ENCODE data around the gene SAMD4A.

The SAMD4A gene

DNA sequence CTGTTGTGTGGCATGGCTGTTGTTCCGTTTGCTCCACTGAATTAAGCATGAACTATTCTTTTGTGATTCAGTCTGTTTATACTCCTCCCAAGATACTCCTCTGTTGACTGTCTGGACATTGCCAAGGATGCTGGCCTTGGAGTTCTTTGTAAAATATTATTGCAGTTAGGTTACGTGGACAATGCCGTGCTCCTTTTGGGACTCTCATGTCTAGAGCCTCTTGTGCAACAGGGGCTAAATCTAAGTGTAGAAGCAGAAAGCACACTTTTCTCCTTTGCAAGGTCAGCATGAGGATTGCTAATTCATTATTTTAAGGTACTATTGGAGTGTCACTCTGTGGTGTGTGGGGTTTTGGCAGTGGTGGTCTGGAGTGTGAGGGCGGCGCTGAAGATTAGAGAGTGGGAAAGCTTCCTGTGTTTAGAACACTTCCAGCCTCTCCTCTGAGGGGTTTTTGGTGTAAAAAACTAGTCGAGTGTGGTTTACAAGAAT is 125.4 kb downstream of the SAMD4A start:
- H3K27me3 ChIP-seq = no peaks in the 10 kb centered on the region
- H3K36me3 ChIP-seq = no peaks in the 10 kb centered on the region
- H3K4me3 ChIP-seq (ENCODE audit: low read depth in 1 of 2, low read length in 1 of 2) = no peak overlapping the region
- no peaks in the 10 kb centered on the region for H3K9me3 ChIP-seq
- TF ChIP-seq, protein P1, sequence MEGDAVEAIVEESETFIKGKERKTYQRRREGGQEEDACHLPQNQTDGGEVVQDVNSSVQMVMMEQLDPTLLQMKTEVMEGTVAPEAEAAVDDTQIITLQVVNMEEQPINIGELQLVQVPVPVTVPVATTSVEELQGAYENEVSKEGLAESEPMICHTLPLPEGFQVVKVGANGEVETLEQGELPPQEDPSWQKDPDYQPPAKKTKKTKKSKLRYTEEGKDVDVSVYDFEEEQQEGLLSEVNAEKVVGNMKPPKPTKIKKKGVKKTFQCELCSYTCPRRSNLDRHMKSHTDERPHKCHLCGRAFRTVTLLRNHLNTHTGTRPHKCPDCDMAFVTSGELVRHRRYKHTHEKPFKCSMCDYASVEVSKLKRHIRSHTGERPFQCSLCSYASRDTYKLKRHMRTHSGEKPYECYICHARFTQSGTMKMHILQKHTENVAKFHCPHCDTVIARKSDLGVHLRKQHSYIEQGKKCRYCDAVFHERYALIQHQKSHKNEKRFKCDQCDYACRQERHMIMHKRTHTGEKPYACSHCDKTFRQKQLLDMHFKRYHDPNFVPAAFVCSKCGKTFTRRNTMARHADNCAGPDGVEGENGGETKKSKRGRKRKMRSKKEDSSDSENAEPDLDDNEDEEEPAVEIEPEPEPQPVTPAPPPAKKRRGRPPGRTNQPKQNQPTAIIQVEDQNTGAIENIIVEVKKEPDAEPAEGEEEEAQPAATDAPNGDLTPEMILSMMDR (IDR thresholded peaks at IDR 0.05) = no peak
- peaks cover 0 to 6% of the 10 kb centered on the region in 2 experiments for H3K4me1 ChIP-seq (ENCODE audit: control insufficient read depth in 1 of 2, insufficient read depth in 1 of 2, low read depth in 1 of 2, low read length in 1 of 2)
- no peak overlapping the region for H3K27ac ChIP-seq

DNA sequence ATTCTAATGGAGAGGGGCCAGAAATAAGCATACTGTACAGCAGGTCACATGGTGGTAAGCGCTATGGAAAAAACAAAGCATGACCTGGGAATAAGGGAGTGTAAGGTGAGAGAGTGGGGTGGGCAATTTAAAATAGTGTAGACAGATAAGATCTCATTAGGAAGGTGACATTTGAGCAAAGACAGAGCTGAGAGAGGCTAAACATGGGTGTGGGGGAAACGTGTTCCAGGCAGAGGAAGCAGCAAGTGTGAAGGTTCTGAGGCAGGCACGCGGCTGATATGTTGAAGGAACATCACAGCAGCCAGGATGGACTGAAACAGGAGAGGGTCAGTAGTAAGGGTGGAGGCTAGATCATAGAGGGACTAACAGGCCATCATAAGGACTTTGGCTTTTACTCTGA is 126.8 kb downstream of the SAMD4A start:
- Histone ChIP-seq H3K9me3 (no peaks in the 10 kb centered on the region), H3K4me3 (ENCODE audit: low read depth in 1 of 2, low read length in 1 of 2) (no peak overlapping the region), H3K27ac (no peak overlapping the region), H3K36me3 (no peaks in the 10 kb centered on the region), H3K4me1 (ENCODE audit: control insufficient read depth in 1 of 2, insufficient read depth in 1 of 2, low read depth in 1 of 2, low read length in 1 of 2) (peaks cover 0 to 6% of the 10 kb centered on the region in 2 experiments), H3K27me3 (no peaks in the 10 kb centered on the region)
- TF ChIP-seq, protein P1 (IDR thresholded peaks at IDR 0.05) = no peak

DNA sequence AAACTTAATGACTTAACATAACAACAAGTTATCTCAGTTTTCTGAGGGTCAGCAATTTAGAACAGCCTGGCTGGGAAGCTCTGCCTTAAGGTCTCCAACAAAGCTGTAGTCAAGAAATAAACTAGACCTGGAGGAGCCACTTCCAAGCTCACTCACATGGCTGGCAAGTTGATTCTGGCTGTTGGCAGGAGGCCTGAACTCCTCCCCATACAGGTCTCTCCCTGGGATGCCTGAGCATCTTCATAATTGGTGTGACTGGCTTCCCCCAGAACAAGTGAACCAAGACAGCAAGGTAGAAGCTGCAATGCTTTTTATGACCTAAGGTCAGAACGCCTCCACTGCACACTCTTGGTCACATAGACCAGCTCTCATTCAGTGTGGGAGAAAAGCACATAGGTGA is 128.3 kb downstream of the SAMD4A start:
- Histone ChIP-seq H3K4me1 (ENCODE audit: control insufficient read depth in 1 of 2, insufficient read depth in 1 of 2, low read depth in 1 of 2, low read length in 1 of 2) (peaks cover 0 to 6% of the 10 kb centered on the region in 2 experiments), H3K27me3 (peaks cover 3% of the 10 kb centered on the region), H3K4me3 (ENCODE audit: low read depth in 1 of 2, low read length in 1 of 2) (no peak overlapping the region), H3K27ac (no peak overlapping the region), H3K9me3 (no peaks in the 10 kb centered on the region), H3K36me3 (no peaks in the 10 kb centered on the region)
- TF ChIP-seq, protein P1 (IDR thresholded peaks at IDR 0.05) = no peak

DNA sequence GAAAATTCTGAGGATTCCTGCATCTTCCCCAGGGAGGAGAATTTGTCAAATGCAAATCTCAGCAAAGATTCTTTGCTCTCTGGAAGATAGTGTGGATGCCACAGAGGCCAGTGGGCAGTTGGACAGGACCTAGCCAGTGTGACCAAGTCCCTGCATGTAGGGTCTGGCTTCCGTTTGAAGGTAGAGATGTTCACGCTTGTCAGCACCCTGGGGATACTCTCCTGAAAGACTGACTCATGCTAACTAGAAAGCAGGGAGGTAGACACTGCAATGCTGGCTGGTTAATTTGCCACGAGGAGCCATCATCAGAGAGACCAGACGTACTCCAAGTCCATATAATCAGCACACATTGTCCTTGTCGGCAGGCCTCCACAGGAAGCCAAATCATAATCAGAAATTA is 130.1 kb downstream of the SAMD4A start:
- H3K27ac ChIP-seq = no peak overlapping the region
- H3K27me3 ChIP-seq = peaks cover 7% of the 10 kb centered on the region
- TF ChIP-seq, protein P1 (IDR thresholded peaks at IDR 0.05) = no peak
- no peaks in the 10 kb centered on the region for H3K9me3 ChIP-seq
- peaks cover 0 to 2% of the 10 kb centered on the region in 2 experiments for H3K4me1 ChIP-seq (ENCODE audit: control insufficient read depth in 1 of 2, insufficient read depth in 1 of 2, low read depth in 1 of 2, low read length in 1 of 2)
- no peak overlapping the region for H3K4me3 ChIP-seq (ENCODE audit: low read depth in 1 of 2, low read length in 1 of 2)
- no peaks in the 10 kb centered on the region for H3K36me3 ChIP-seq

DNA sequence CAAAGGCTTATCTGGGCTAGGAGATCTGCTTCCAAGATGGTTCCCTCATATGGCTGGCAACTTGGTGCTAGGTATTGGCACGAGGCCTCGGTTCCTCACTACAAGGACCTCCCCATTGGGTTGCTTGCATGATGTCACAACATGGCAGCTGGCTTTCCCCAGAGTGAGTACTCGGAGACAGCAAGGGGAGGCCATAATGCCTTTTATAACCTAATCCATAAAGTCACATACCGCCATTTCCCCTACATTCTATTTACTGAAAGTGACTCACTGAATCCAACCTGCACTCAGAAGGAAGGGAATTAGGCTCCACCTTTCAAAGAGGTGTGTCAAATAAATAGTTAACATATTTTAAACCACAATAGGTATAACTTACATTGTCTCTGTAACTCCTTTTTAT is 130.9 kb downstream of the SAMD4A start:
- H3K36me3 ChIP-seq = no peaks in the 10 kb centered on the region
- H3K27ac ChIP-seq = no peak overlapping the region
- no peak overlapping the region for H3K4me3 ChIP-seq (ENCODE audit: low read depth in 1 of 2, low read length in 1 of 2)
- TF ChIP-seq, protein P1 (IDR thresholded peaks at IDR 0.05) = no peak
- no peaks in the 10 kb centered on the region for H3K9me3 ChIP-seq
- H3K27me3 ChIP-seq = peaks cover 7% of the 10 kb centered on the region
- H3K4me1 ChIP-seq (ENCODE audit: control insufficient read depth in 1 of 2, insufficient read depth in 1 of 2, low read depth in 1 of 2, low read length in 1 of 2) = no peaks in the 10 kb centered on the region

DNA sequence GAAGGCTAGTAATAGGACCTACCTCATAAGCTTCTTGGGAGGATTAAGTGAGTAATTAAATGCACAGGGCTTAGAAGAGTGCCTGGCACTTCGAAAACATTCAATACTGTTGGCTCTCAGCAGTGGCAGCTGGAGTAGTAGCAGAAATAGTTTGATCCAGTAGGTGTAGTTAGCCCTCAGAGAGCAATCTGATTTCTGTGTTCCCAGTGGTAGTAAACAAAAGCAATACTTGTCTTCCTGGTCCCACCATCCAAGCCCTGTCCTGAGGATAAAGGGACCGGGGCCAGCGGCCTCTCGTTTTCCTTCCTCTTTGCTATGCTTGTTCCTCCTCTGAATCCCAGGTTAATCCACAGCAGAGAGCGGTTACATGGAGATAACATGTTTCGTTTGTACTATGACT is 131.6 kb downstream of the SAMD4A start:
- peaks cover 7% of the 10 kb centered on the region for H3K27me3 ChIP-seq
- no peaks in the 10 kb centered on the region for H3K36me3 ChIP-seq
- H3K9me3 ChIP-seq = no peaks in the 10 kb centered on the region
- no peak overlapping the region for H3K27ac ChIP-seq
- H3K4me1 ChIP-seq (ENCODE audit: control insufficient read depth in 1 of 2, insufficient read depth in 1 of 2, low read depth in 1 of 2, low read length in 1 of 2) = no peaks in the 10 kb centered on the region
- TF ChIP-seq, protein P1 (IDR thresholded peaks at IDR 0.05) = no peak
- no peak overlapping the region for H3K4me3 ChIP-seq (ENCODE audit: low read depth in 1 of 2, low read length in 1 of 2)
